ENCODE measurements around the gene SMURF1. TPM values are rescaled to one million over a fixed set of nuclear protein-coding genes. Genes with fewer than 3 reads are reported as not detected.

SMURF1 gene
- total and polyA plus RNA-seq, 2 of the 8 experiments (the other 6 are each of a cell fraction or from before 2014, with no cell fraction given), result 9.6 to 24.5 TPM

- H3K18ac ChIP-seq (ENCODE audit: extremely low read depth, low read length), result no peak overlapping the region
- H2BK12ac ChIP-seq (ENCODE audit: low read depth, low read length), result no peak overlapping the region
- no peak overlapping the region for H2BK5ac ChIP-seq (ENCODE audit: low read depth, low read length)
- no peaks in the 10 kb centered on the region; a peak in 1 of 4 replicates for H3K9me3 ChIP-seq (ENCODE audit: insufficient read depth in 2 of 2, low read depth in 1 of 2, low read length in 1 of 2)
- peaks cover 0 to 7% (median 1%) of the 10 kb centered on the region in 4 experiments; a peak in 3 of 7 replicates for H3K4me1 ChIP-seq (replicated peaks in 1 of 4; ENCODE audit: control insufficient read depth in 3 of 4, insufficient read depth in 4 of 4, low read length in 3 of 4)
- no peaks in the 10 kb centered on the region for H3K36me3 ChIP-seq (ENCODE audit: control insufficient read depth in 2 of 4, insufficient read depth in 4 of 4, low read length in 3 of 4)
- H3K9ac ChIP-seq (replicated peaks in 1 of 4; ENCODE audit: extremely low read depth in 1 of 4, low read depth in 3 of 4, low read length in 3 of 4), result no peak overlapping the region
- H3K14ac ChIP-seq (ENCODE audit: insufficient read length), result no peak overlapping the region
- no peak overlapping the region for H4K8ac ChIP-seq (ENCODE audit: extremely low read depth, insufficient read depth, low read length)
- no peak overlapping the region for H3K23ac ChIP-seq (ENCODE audit: insufficient read length)
- H3K4ac ChIP-seq (replicated peaks; ENCODE audit: insufficient read length, low read depth, low read length), result no peak overlapping the region
- no peak overlapping the region for H3K56ac ChIP-seq (replicated peaks; ENCODE audit: insufficient read length, low read depth, low read length)
- H2AFZ ChIP-seq (ENCODE audit: low read length), result no peak overlapping the region
- no peaks in the 10 kb centered on the region for H3K27me3 ChIP-seq (replicated peaks in 1 of 4; ENCODE audit: control insufficient read depth in 3 of 4, extremely low read depth in 1 of 4, insufficient read depth in 3 of 4, low read length in 3 of 4)
- no peak overlapping the region for H2BK20ac ChIP-seq (ENCODE audit: low read length)
- no peaks in the 10 kb centered on the region for H3K23me2 ChIP-seq (ENCODE audit: low read depth, low read length)
- ChIA-PET POLR2A (ENCODE audit: partially characterized antibody) (no interaction called here), CTCF (ENCODE audit: partially characterized antibody) (interaction anchor here (1.3 kb wide), 1 partner anchor 17 kb away, joined by 7 read pairs; no protein-coding TSS in a partner anchor)
- H2BK15ac ChIP-seq (ENCODE audit: low read length), result no peak overlapping the region
- H3K4me3 ChIP-seq (ENCODE audit: extremely low read depth in 1 of 4, insufficient read depth in 2 of 4, low read depth in 3 of 4, low read length in 4 of 4), result no peak overlapping the region
- no peak overlapping the region for H2AK5ac ChIP-seq (ENCODE audit: low read depth, low read length)
- DNase-seq (ENCODE audit: low read depth in 1 of 2, low spot score in 2 of 2) (no peak), FAIRE-seq (no peak)
- H3K79me2 ChIP-seq (ENCODE audit: control insufficient read depth in 1 of 2, insufficient read depth in 2 of 2, low read length in 2 of 2), result peaks cover 0 to 64% of the 10 kb centered on the region in 2 experiments; a peak in 2 of 4 replicates
- H2BK120ac ChIP-seq (replicated peaks; ENCODE audit: low read depth, low read length), result no peak overlapping the region
- H4K91ac ChIP-seq (replicated peaks; ENCODE audit: insufficient read length, low read length), result no peak overlapping the region
- no peak overlapping the region for H4K5ac ChIP-seq (ENCODE audit: insufficient read length, low read depth, low read length)
- no peak overlapping the region for H3K4me2 ChIP-seq (ENCODE audit: insufficient read depth in 1 of 2, low read depth in 2 of 2, low read length in 2 of 2)
- H4K20me1 ChIP-seq (replicated peaks in 1 of 2; ENCODE audit: control insufficient read depth in 1 of 2, insufficient read depth in 2 of 2, low read length in 2 of 2), result peaks cover 0 to 2% of the 10 kb centered on the region in 2 experiments
- H3K79me1 ChIP-seq (ENCODE audit: low read depth, low read length), result peaks cover 5% of the 10 kb centered on the region; the same call in 1 of the 2 replicates
- 94% methylated on average over 2 of the region's 2 CpGs; no CpG with 5 or more reads in 1 of the 2 experiments for WGBS, 2 experiments (ENCODE audit: extremely low coverage in 1 of 2, insufficient coverage in 1 of 2, insufficient read length in 1 of 2, insufficient replicate concordance in 2 of 2, low coverage in 1 of 2, low lambda C conversion rate in 2 of 2, missing lambda C conversion rate in 1 of 2)
- no peak overlapping the region for H3K27ac ChIP-seq (ENCODE audit: low read depth, low read length)
- TF ChIP-seq SP4 (IDR thresholded peaks at IDR 0.05; ENCODE audit: low read length), result no peak
- TF ChIP-seq SP1 (IDR thresholded peaks at IDR 0.05; ENCODE audit: low read depth, low read length), result no peak
- TF ChIP-seq KDM1A (IDR thresholded peaks at IDR 0.05; ENCODE audit: borderline replicate concordance, low read length), result no peak
- no peak for TF ChIP-seq POLR2A (IDR thresholded peaks at IDR 0.05; ENCODE audit: control extremely low read depth in 1 of 2, low read depth in 2 of 2, low read length in 2 of 2)
- TF ChIP-seq SRF (IDR thresholded peaks at IDR 0.05; ENCODE audit: low read depth, low read length), result no peak
- no peak for TF ChIP-seq RBBP5 (IDR thresholded peaks at IDR 0.05; ENCODE audit: borderline replicate concordance, low read depth, low read length)
- no peak for TF ChIP-seq SIN3A (conservative IDR thresholded peaks at IDR 0.05 in 1 of 2, IDR thresholded peaks at IDR 0.05 in 1 of 2; ENCODE audit: low read depth in 1 of 2, low read length in 2 of 2)
- TF ChIP-seq CHD1 (IDR thresholded peaks at IDR 0.05; ENCODE audit: low read depth, low read length), result no peak
- no peak for TF ChIP-seq SAP30 (IDR thresholded peaks at IDR 0.05; ENCODE audit: insufficient read depth, insufficient replicate concordance, low read length)
- no peak for TF ChIP-seq USF2 (IDR thresholded peaks at IDR 0.05; ENCODE audit: low read length)
Observed at GRCh38 chr7:99083068-99083651, 60.7 kb downstream of the SMURF1 start.

All from H1 (cell line).